ENCODE data around the gene TMEFF2.

The TMEFF2 gene

DNA sequence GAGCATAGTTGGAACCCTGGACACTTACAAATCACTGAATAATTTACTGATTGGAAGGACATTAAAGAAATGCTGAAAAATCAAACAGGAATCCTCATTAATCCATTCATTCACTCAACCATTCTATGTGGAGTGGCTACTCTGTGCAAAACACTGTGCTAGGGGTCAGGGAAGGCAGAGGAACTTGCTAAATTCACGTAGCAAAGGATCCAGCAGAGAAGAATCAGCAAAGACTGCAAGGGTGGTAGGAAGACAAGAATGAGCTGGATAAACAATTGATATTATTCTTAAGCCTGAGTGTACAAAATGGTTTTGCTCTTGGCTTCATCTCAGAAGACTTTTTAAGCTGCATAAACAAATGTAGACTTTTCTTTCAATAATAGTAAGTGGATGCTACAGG lies 183.5 kb downstream of the TMEFF2 start:
- no peak for DNase-seq (ENCODE audit: low read depth)

DNA sequence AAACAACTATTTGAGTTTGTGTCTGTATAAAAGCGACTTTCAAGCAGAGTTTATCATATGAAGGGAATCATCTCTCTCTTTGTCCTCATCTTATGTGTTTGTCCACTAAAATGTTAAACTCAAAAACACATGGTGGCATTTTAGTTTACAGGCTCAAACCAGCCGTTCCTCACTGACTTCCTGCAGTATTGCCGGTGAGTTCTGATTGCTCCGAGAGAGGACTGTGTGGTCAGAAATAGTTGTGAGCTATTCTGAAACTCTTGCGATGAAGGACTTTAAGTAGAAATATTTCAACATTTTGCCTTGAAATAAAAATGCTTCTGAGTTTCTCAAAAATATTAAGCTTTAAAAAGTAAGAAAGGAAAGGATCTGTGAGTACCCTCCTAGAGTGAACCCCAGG lies 184.7 kb downstream of the TMEFF2 start:
- no peak for DNase-seq (ENCODE audit: low read depth)

DNA sequence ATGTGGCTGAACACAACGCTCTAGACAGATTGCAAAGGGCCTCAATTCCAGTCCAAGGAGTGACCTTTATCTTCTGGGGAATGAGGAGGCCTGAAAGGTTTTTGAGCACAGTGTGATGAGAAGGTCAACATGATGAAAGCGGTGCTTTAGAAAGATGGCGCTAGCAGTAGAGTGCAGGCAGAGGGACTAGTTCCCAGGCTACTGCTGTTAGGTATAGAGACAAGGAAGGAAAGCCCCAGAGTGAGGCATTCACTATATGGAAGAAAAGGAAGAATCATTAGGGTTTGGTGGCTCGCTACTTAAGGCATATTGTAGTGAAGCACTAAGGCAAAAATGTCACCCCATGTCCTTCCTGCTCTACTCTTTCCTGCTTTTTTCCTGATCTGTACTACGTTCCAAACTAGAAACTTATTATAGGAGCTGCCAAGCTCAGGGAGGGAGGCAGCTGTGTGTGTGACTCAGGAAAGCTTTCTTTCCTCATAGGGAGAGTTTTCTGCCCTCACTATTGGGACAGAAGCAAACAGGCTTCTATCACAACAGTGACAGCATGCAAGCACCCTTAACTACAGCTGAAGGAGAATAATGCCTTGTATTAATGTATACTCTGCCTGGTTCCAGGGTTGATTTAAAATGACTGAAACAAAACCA lies 187.0 kb downstream of the TMEFF2 start:
- DNase-seq (ENCODE audit: low read depth) = no peak

DNA sequence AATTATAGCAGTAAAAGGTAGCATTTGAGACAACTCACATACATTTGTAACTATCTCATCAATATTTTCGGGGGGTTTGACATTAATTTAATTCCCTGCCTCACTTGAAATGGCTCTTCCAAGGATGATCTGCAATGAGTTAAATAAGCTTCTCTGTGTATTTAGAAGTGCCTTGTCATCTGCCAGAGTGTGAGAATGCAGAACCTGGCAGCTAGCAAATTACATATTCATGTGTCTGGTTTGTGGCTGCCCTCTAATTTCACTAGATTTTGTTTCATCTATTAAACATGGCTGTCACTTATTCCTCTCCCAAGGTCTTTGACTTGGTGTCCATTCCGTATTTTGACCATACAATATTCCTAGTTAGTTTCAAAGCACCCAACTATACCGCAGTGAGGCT lies 189.5 kb downstream of the TMEFF2 start:
- DNase-seq (ENCODE audit: low read depth) = no peak

DNA sequence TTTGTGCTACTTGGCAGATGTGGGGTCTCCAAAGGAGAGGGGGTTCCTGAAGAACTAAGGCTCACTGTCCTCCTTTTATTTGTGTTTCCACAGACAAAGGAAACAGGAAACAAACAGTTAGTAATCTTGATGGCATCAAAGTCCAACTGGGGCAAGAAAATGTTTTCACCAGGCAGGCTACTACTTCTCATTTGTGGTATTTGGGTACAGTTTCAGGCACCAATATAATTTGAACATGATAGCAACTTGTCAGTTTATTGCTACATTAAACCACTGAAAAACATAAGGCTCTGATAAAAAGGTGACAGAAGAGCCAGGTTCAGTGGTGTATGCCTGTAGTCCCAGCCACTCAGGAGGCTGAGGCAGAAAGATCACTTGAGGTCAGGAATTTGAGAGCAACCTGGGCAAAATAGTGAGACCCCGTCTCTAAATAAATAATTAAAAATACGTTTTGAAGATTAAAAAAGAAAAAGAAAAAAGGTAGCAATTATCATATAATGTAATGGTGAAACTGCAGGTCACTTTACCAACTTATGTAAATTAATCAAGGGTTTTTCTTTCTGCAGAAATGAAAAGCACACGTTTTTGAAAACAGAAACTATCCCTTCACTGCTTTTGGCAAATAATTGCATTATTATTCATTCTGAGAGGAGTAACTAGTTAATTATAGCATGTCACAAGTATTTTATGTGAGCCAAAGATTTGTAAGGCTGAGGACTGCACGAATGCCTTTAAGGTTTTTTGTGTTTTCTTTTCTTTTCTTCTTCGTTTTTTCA lies 190.4 kb downstream of the TMEFF2 start:
- DNase-seq (ENCODE audit: low read depth) = no peak

DNA sequence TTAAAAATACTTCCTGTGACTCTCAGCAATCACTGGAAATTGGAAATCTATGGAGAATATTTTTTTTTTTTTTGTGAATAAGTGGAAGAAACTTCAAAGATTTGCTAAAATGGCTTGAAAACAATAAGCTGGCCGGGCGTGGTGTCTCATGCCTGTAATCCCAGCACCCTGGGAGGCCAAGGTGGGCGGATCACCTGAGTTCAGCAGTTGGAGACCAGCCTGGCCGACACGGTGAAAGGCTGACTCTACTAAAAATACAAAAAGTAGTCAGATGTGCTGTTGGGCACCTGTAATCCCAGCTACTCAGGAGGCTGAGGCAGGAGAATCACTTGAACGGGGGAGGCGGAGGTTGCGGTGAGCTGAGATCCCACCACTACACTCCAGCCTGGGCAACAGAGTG lies 192.3 kb downstream of the TMEFF2 start:
- no peak for DNase-seq (ENCODE audit: low read depth)

DNA sequence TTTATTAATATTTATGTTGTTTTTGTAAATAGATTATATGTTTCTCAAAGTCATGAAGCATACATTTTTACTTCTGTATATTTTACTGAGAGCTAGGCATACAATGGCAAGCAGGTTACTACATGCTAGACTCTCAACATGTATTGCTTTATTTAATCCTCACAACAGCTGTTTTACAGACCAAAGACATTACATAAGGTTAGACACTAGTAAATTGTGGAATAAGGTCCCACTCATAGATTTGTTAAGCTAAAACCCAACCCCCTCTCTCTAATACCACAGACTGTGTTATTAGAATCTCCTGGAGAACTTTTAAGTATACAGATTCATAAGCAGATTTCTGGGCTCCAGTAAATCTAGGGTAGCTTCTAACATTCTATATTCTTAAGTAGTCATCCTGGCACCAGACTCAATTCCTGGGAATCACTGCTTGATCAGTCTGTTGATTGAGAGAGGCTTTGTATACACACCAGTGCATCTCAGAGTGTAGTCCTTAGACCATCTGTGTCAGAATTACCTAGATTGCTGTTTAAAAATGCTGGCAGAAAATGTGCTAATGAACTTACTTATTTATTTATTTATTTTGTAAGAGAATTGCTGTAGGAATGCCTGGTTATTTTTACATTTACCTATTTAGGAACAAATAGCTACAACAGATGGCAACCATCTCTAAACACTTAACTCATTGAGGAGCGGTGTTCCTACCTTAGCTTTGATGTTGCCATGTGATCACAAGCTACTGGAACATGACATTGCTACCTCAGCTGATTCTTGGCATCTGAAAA lies 194.3 kb downstream of the TMEFF2 start:
- no peak for DNase-seq (ENCODE audit: low read depth)

DNA sequence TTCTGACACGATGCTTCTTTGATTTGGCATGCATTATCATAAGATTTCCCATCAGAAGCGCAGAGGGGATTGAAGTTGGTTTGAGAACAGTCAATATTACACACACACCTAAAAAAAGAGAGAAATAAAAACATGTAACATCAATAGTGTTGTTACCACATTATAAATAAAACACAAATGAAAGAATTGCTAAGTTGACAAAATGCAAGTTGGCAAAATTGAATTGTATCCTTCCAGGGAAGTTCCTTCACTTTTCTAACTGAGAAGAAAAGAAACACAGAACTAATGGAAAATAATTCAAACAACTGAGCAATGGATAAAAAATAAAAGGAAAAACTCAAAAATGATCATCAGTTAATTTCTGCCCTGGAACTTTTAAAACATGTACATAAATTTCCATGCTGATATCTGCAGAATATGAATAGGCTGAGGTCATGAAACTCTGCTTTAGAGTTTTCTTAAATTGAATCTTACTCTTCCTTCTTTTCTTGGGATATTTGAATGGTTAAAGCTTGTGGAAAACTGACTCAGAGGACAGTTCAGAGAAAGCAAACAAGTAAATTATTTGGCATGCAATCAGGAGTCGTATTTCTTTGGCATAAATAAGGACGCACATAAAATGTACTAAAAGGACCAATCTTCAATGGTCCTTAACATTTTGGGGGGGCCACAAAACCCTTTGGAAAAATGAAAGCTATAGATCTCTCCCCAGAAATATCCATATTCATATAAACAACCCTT lies 195.5 kb downstream of the TMEFF2 start:
- DNase-seq (ENCODE audit: low read depth) = no peak

DNA sequence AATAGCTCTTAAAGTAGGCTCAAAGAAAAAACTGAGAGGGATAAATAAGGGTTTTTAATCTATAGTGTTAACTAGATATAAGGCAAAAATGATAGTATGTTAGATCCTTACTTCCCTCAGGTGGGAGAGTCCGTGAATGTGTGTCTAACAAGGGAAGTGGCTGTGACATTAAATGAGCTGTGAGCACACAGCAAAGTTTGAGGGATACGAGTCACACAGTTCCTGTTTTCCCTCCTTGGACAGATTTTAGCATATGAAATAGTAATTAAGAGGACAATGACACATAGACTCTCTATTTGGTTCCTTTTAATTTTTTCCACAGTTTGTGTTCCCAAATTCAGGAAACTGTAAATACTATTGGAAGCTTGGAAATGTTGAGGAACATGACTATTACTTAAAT lies 199.4 kb downstream of the TMEFF2 start:
- no peak for DNase-seq (ENCODE audit: low read depth)

DNA sequence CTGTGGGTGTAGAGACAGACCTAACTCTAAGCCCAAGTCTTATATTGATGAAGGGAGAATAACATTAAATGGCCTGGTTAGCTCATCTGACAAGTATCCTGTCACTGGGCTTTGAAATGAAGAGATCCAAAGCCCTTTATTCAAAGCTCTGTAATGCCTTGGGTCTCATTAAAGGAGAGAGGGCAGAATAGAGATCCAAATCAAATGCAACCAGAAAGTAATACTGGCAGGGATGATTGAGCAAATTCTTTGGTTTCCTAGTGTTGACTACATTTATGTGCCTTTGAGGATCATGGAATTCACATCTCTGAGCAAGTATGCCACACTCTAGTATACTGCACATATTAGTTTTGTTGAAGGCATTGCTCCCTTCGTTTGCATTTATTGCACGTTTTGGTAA lies 200.0 kb downstream of the TMEFF2 start:
- no peak for DNase-seq (ENCODE audit: low read depth)

DNA sequence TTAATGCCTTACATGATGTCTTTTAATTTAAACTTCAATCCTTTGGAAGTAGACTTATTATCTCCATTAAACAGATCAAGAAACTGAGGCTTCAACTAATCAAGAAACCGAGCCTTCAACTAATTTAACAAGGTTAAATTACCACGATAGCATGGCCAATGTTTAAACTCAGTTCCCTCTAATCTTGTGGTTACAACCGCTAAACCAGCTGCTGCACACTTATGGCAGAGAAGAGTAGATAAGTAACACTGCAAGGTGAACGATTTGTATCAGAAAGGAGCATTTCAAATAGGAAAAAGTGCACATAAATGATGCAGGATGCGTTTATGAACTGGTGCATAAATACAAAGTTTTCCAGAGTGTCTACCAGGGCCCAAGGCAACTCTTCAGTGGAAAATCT lies 203.3 kb downstream of the TMEFF2 start:
- no peak for DNase-seq (ENCODE audit: low read depth)

DNA sequence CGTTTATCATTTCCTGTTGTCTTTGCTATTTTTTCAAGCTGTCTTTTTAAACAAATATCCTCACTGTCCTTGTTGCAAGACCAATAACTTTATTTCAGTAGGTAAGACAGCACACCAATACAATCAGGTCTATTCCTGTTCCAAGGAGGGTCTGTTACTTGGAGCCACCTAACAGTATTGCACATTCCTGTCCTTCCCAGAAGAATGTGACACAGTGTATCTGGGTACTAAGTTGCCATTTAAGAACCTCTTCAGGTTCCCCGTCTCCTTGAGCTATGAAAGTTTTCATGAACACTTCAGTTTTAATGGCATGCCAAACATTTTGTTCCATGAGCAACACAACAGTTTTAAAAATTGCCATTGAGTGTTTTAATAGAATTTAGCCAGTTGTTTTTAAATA lies 209.0 kb downstream of the TMEFF2 start:
- no peak for DNase-seq (ENCODE audit: low read depth)

DNA sequence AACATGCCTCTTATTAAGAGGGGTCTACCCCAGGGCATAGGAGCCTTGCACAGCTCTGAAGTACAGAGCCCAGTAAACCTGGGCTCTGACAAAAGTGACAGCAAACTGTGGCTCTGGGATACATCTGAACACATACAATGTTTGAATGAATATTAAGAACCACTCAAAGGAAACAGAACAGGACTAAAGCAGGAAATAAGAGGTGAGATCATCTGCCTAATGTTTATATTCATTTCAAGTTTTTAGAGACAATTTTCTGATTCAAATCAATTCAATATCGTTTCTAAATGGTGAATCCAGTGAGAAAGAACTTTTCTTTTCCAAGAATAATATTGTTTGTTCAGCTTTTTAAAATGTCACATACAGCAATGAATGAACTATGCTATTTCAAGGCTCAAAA lies 211.1 kb downstream of the TMEFF2 start:
- no peak for DNase-seq (ENCODE audit: low read depth)

DNA sequence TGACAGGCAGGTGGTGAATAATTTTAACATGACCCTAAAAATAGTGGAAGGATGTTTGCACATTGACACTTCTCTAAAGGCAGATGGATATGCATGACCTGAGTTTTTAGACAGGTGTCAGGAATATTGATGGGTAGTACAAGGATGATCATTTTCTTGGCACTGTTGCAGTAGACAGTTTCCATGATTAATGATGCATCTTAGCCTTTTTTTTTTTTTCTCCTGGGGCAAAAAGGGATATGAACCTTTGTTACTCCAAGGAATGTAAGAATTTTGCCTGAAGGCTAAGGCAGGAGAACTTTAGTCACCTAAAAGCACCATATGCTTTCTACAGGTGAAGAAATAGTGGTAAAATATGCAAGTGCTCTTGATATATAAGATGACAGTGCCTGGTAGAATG lies 211.5 kb downstream of the TMEFF2 start:
- DNase-seq (ENCODE audit: low read depth) = no peak

DNA sequence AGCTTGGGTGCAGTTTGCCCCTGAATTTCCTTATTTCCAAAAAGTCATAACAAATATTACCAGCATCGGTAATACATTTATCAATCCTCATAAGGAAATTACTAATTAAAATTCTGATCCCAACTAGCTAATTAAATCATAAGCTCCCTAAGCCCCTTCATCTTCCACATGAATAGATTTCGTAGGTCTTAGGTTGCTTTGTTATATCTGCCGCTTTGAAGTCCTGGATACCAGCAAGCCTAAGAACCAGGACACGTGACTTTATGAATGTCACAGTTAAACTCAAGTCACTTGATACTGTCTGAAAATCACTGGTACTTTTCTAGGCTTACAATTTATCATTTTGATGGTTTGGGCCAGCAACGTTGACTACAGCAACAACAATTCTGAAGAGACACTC lies 213.0 kb downstream of the TMEFF2 start:
- DNase-seq (ENCODE audit: low read depth) = no peak

DNA sequence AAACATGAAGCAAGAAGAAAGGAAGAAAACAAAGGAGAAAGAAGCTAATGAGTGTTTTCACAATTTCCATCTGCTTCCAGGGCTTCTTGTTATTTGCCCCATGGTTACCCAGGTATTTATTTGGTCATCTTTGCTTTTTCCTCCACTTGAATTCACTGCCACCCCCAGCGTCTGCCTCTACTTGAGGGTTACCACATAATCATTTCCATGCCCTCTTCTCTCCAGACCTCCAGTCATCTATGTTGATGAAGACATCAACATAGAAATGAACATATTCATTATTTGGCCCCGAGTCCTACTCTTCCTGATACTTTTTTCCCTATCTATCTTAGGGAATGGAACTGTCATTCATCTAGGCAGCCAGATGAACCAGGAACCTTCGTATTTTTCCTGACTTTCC lies 214.2 kb downstream of the TMEFF2 start:
- DNase-seq (ENCODE audit: low read depth) = no peak

DNA sequence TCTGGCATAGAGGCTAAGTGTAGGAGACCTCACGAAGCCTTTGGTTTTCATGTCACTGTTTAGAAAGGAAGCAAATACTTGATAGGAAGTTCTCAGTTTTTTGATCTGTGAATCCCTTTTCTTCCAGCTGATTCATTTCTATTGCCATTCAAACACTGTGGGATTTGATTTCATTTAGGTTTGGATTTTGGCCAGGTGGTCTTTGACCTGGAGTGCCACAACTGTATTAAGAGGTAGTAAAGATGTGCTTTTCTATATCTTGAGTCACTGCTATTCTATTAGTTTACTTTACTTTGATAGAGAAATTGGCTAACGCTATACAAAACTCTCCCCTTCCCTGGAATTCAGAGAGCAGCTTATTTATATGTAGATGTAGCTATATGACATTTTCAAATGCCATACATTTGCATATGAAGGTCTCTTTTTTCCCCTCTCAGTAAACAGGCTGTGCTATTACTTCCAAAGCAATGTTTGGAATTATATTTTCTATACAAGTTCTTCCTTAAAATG lies 215.5 kb downstream of the TMEFF2 start:
- DNase-seq (ENCODE audit: low read depth) = no peak

DNA sequence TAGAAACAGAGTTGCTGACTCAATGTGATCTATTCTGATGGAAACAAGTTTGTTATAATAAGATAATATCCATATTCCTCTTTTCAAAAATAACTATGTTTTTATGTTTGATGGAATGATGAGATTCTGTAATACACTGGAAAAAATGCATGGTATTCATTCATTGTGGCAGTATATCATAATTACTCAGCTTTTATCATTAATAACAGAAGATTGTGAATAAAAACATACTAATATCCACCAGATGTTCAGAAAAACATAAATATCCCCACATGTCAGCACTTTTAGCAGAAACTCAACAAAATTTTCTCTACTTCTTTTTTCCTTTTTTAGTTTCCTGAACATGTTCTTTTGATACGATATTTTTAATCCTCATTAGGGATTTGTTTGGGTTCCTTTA lies 217.0 kb downstream of the TMEFF2 start:
- DNase-seq (ENCODE audit: low read depth) = no peak

DNA sequence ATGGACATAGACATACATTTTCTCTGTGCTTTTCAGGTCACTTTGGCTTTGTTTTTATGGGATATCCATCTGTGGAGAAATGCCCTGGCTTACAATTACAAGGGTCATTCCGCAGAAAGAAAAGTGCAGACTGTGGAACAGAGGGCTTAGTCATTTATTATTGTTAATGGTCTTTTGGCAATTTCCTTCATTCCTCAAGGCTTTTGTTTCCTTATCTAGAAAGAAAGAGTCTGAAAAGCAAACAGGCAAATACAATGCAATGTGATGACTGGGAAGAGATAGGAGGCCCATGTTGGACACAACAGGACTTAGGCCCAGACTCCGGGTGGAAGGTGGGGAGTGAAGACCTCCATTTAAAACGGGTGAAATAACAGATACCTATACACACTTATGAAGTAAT lies 218.3 kb downstream of the TMEFF2 start:
- no peak for DNase-seq (ENCODE audit: low read depth)

DNA sequence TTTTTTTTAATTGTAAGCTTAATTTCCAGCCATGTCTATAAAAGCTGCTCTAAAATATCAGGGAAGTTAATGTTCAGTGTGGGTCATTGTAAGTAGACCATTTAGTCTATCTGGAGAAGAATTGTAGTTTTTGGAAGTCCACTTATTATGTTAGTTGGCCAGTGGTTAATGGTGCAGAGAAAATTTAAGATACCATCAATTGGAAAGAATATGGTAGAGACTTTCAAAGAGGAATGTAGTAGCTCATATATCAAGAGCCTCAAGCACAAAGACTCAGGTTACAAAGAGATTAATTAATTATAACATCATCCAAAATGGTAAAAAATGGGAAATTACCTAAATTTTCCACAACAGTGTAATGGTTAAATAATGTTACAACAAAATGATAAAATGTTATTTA lies 220.1 kb downstream of the TMEFF2 start:
- DNase-seq (ENCODE audit: low read depth) = no peak

DNA sequence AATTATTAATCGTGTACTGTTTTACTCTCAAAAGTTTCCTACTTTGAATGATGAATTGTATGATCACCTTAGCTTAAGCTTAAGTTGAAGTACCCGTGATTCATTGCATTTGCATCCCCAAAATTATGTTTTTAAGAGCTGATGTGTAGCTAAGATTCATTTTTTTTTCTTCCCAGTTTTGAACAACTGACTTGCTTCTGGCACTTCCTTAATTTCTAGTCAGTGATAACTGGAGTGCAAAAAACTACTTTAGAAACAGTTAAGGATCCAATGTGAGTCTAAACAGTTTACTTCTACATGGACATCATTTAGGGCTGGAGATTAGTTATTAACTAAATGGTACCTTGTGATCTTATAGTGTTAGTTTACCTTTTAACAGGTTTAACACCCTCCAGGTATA lies 223.9 kb downstream of the TMEFF2 start:
- no peak for DNase-seq (ENCODE audit: low read depth)

DNA sequence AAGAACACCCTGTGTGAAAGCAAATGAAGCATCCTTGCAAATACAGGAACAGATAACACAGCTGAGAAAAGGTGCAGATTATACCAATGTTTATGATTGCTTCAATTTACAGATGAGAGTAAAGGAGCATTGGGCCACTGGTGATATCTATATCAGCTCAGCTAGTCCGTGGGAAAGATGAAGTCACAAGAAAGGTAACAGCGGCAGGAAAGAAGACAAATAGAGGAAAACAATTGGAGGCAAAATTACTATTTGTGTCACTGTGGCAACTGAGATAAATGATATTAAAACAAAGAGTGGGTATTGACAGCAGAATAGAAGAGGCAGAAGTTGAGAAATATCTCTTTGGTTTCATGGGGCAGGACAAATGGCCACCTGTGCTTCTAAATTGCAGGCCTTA lies 226.6 kb downstream of the TMEFF2 start:
- DNase-seq (ENCODE audit: low read depth) = no peak
